Caco-2 (cell line): ENCODE measurements around the gene RGMA. TPM values are rescaled to one million over a fixed set of nuclear protein-coding genes. Genes with fewer than 3 reads are reported as not detected.

Experiments used
- BruUV-seq: library from RNA; stranded (reverse); fragments of 400-500 nt; replicated peaks from 2 replicates; lab custom pipeline; 2021; lab: Mats Ljungman, UMichigan
- CTCF ChIA-PET: fragments of 300-600 bp; sonication (Branson Sonifier 250); formaldehyde crosslinking; loops from one replicate; lab custom pipeline; 2022; ENCODE audit warnings: antibody characterized with exemption; lab: Charles Lee
- POLR2A ChIA-PET: fragments of 300-600 bp; sonication (Branson Sonifier 250); formaldehyde crosslinking; loops from one replicate; lab custom pipeline; 2022; ENCODE audit warnings: antibody characterized with exemption; lab: Charles Lee
- DNase-seq, 2 experiments: peaks; one replicate each; pipeline versions ENCODE4 v3.0.0 to v3.0.0-alpha.2; 2020 to 2022
- H3K27me3 ChIP-seq: replicated peaks from 2 replicates; pipeline ENCODE4 v1.6.0; 2011; ENCODE audit warnings: low read length; ENCODE audit not compliant: control insufficient read depth, insufficient read depth
- H3K36me3 ChIP-seq: 2 replicates; pipeline ENCODE4 v1.5.1; 2011; ENCODE audit warnings: low read length; ENCODE audit not compliant: control insufficient read depth, insufficient read depth
- H3K4me1 ChIP-seq: fragments of 250-450 bp; sonication (Bioruptor Pico); 2 replicates; pipeline ENCODE4 v1.5.1; 2020; ENCODE audit warnings: mild to moderate bottlenecking
- H3K4me3 ChIP-seq: 2 replicates; pipeline ENCODE4 v1.5.1; 2011; ENCODE audit warnings: low read depth, mild to moderate bottlenecking, control low read depth, low read length
- H3K9me3 ChIP-seq: fragments of 250-450 bp; sonication (Bioruptor Pico); 2 replicates; pipeline ENCODE4 v1.5.1; 2020; ENCODE audit warnings: mild to moderate bottlenecking, moderate library complexity
- H3K27ac Mint-ChIP-seq: one replicate; pipeline ENCODE4 v1.8.0; 2022; ENCODE audit warnings: mixed read lengths; ENCODE audit not compliant: unreplicated experiment
- H3K27me3 Mint-ChIP-seq: one replicate; pipeline ENCODE4 v1.8.0; 2022; ENCODE audit warnings: mixed read lengths; ENCODE audit not compliant: insufficient read depth, unreplicated experiment
- H3K36me3 Mint-ChIP-seq: one replicate; pipeline ENCODE4 v1.8.0; 2022; ENCODE audit warnings: mild to moderate bottlenecking, mixed read lengths; ENCODE audit not compliant: insufficient read depth, unreplicated experiment
- H3K4me1 Mint-ChIP-seq: one replicate; pipeline ENCODE4 v1.8.0; 2022; ENCODE audit warnings: low read depth, mixed read lengths; ENCODE audit not compliant: unreplicated experiment
- H3K4me3 Mint-ChIP-seq: one replicate; pipeline ENCODE4 v1.8.0; 2022; ENCODE audit warnings: mild to moderate bottlenecking, moderate library complexity, mixed read lengths; ENCODE audit not compliant: unreplicated experiment
- H3K9me3 Mint-ChIP-seq: one replicate; pipeline ENCODE4 v1.8.0; 2022; ENCODE audit warnings: mixed read lengths; ENCODE audit not compliant: unreplicated experiment
- CTCF ChIP-seq, 2 experiments: fragments of 200-600 bp in 1 of 2; IDR thresholded peaks; 1 replicate in 1 of 2; 2 replicates in 1 of 2; pipeline versions ENCODE4 v1.5.1 to v1.8.0; 2011 to 2022; ENCODE audit warnings: antibody characterized with exemption in 1 of 2, control low read depth in 1 of 2, inconsistent platforms in 1 of 2, low read depth in 1 of 2, low read length in 1 of 2, mild to moderate bottlenecking in 1 of 2, moderate library complexity in 1 of 2; ENCODE audit not compliant: insufficient read depth in 1 of 2, severe bottlenecking in 1 of 2, unreplicated experiment in 1 of 2
- intact Hi-C: fragments of 100-400 bp; cut with micrococcal nuclease; formaldehyde crosslinking; loops from one replicate; pipeline ENCODE4 v1.10.0; 2022; ENCODE audit not compliant: unreplicated experiment
- total RNA-seq: library from RNA; stranded (reverse); gene quantifications from 2 replicates; pipeline ENCODE4 v1.2.3, GENCODE V29; 2022

Gene RGMA
- total RNA-seq, 1 experiment from 2014 or later = 4.5 TPM

GRCh38 chr15:93035953-93036810 lies 52.8 kb downstream of the RGMA start:
- no peaks in the 10 kb centered on the region for H3K36me3 ChIP-seq
- H3K27me3 ChIP-seq = no peaks in the 10 kb centered on the region
- TF ChIP-seq CTCF (IDR thresholded peaks at IDR 0.05; ENCODE audit: insufficient read depth in 1 of 2, low read depth in 1 of 2, low read length in 1 of 2, severe bottlenecking in 1 of 2, unreplicated experiment in 1 of 2) = peak; percentile 43 to 60
- H3K4me3 ChIP-seq = no peak overlapping the region
- H3K27ac Mint-ChIP-seq = no peak overlapping the region
- peak; percentile 37 to 43 for DNase-seq
- no peak overlapping the region for H3K4me3 Mint-ChIP-seq
- intact Hi-C loops = loop anchor here (10.0 kb wide), 1 partner anchor 579 kb away; no protein-coding TSS in a partner anchor
- BruUV-seq = no TSS peak
- no peaks in the 10 kb centered on the region for H3K9me3 Mint-ChIP-seq
- H3K9me3 ChIP-seq = no peaks in the 10 kb centered on the region
- no peaks in the 10 kb centered on the region for H3K4me1 ChIP-seq
- CTCF ChIA-PET = interaction anchor here (0.7 to 1.2 kb wide), 4 partner anchors 36 to 1084 kb away, joined by 3 to 9 read pairs (median 3); no protein-coding TSS in a partner anchor
- no peaks in the 10 kb centered on the region for H3K4me1 Mint-ChIP-seq
- peaks cover 22% of the 10 kb centered on the region for H3K36me3 Mint-ChIP-seq
- no peaks in the 10 kb centered on the region for H3K27me3 Mint-ChIP-seq
- POLR2A ChIA-PET = interaction anchor here (0.6 kb wide), 1 partner anchor 227 kb away, joined by 3 read pairs; no protein-coding TSS in a partner anchor

- Histone ChIP-seq H3K27me3 (no peaks in the 10 kb centered on the region), H3K4me1 (no peaks in the 10 kb centered on the region), H3K36me3 (no peaks in the 10 kb centered on the region), H3K4me3 (no peak overlapping the region), H3K9me3 (no peaks in the 10 kb centered on the region)
- no TSS peak for BruUV-seq
- H3K4me3 Mint-ChIP-seq = no peak overlapping the region
- no peak overlapping the region for H3K27ac Mint-ChIP-seq
- peaks cover 5% of the 10 kb centered on the region for H3K4me1 Mint-ChIP-seq
- peaks cover 26% of the 10 kb centered on the region for H3K36me3 Mint-ChIP-seq
- ChIA-PET CTCF (interaction anchor here (0.7 to 1.2 kb wide), 4 partner anchors 37 to 1085 kb away, joined by 3 to 9 read pairs (median 3); no protein-coding TSS in a partner anchor), POLR2A (interaction anchor here (0.6 kb wide), 1 partner anchor 226 kb away, joined by 3 read pairs; no protein-coding TSS in a partner anchor)
- peak in 1 of 2 experiments; percentile 10 for DNase-seq
- intact Hi-C loops = loop anchor here (10.0 kb wide), 1 partner anchor 579 kb away; no protein-coding TSS in a partner anchor
- no peaks in the 10 kb centered on the region for H3K27me3 Mint-ChIP-seq
- H3K9me3 Mint-ChIP-seq = no peaks in the 10 kb centered on the region
- no peak for TF ChIP-seq CTCF (IDR thresholded peaks at IDR 0.05; ENCODE audit: insufficient read depth in 1 of 2, low read depth in 1 of 2, low read length in 1 of 2, severe bottlenecking in 1 of 2, unreplicated experiment in 1 of 2)
Measured at GRCh38 chr15:93035092-93035915, 53.7 kb downstream of the RGMA start.

GRCh38 chr15:93034512-93034911 lies 54.5 kb downstream of the RGMA start:
- Mint-ChIP-seq H3K36me3 (peaks cover 32% of the 10 kb centered on the region), H3K4me1 (peaks cover 13% of the 10 kb centered on the region), H3K4me3 (no peak overlapping the region), H3K27me3 (no peaks in the 10 kb centered on the region), H3K9me3 (no peaks in the 10 kb centered on the region), H3K27ac (no peak overlapping the region)
- DNase-seq = peak in 1 of 2 experiments; percentile 19
- CTCF ChIA-PET = no interaction called here
- intact Hi-C loops = loop anchor here (5.0 to 10.0 kb wide), 2 partner anchors 580 to 943 kb away; no protein-coding TSS in a partner anchor
- no peak for TF ChIP-seq CTCF (IDR thresholded peaks at IDR 0.05; ENCODE audit: insufficient read depth in 1 of 2, low read depth in 1 of 2, low read length in 1 of 2, severe bottlenecking in 1 of 2, unreplicated experiment in 1 of 2)
- H3K27me3 ChIP-seq = no peaks in the 10 kb centered on the region
- H3K36me3 ChIP-seq = no peaks in the 10 kb centered on the region
- POLR2A ChIA-PET = no interaction called here
- no peak overlapping the region for H3K4me3 ChIP-seq
- H3K9me3 ChIP-seq = no peaks in the 10 kb centered on the region
- H3K4me1 ChIP-seq = no peaks in the 10 kb centered on the region
- BruUV-seq = no TSS peak
